M059J (cell line): ENCODE data around the gene LPCAT1. TPM values are rescaled to one million over a fixed set of nuclear protein-coding genes. Genes with fewer than 3 reads are reported as not detected.
"Not testable (repeated sequence)": the region's sequence is repeated elsewhere in the genome, so short reads cannot be mapped to it uniquely, and the experiment has no call there.

Source experiments
- DNase-seq: peaks from one replicate; pipeline ENCODE4 v3.0.0-alpha.2; 2012; ENCODE audit warnings: low read depth
- total RNA-seq: library from RNA; depleted of rRNA; stranded (reverse); fragments of >200 nt; shearing (Covaris generic); gene quantifications from 2 replicates; pipeline ENCODE4 v1.2.3, GENCODE V29; 2014

The LPCAT1 gene
- total RNA-seq, 1 experiment from 2014 or later: 41.1 TPM

GRCh38 chr5:1466631-1467265, 57.0 kb downstream of the LPCAT1 start:
- DNase-seq: no peak

- no peak for DNase-seq
These were observed 57.7 kb downstream of the LPCAT1 start for GRCh38 chr5:1465966-1466471.

- no peak for DNase-seq
These were observed 58.6 kb downstream of the LPCAT1 start for GRCh38 chr5:1465117-1465516.

- no peak for DNase-seq
These were observed 59.2 kb downstream of the LPCAT1 start for GRCh38 chr5:1464511-1464910.

- DNase-seq: no peak
These were observed 59.7 kb downstream of the LPCAT1 start for GRCh38 chr5:1464096-1464446.

GRCh38 chr5:1463326-1464095, 60.2 kb downstream of the LPCAT1 start:
- no peak for DNase-seq

- no peak for DNase-seq
These were observed 61.4 kb downstream of the LPCAT1 start for GRCh38 chr5:1462358-1462757.

GRCh38 chr5:1461396-1461795, 62.4 kb downstream of the LPCAT1 start:
- DNase-seq: no peak

- DNase-seq: no peak
These were observed 63.6 kb downstream of the LPCAT1 start for GRCh38 chr5:1460054-1460682.

GRCh38 chr5:1459435-1459834, 64.3 kb downstream of the LPCAT1 start:
- DNase-seq: not testable (repeated sequence)

GRCh38 chr5:1456110-1456881, 67.5 kb downstream of the LPCAT1 start:
- DNase-seq: not testable (repeated sequence)

GRCh38 chr5:1453613-1454012, 70.1 kb downstream of the LPCAT1 start:
- DNase-seq: no peak

GRCh38 chr5:1449081-1449630, 74.6 kb downstream of the LPCAT1 start:
- no peak for DNase-seq

GRCh38 chr5:1448511-1449011, 75.2 kb downstream of the LPCAT1 start:
- peak; percentile 9 for DNase-seq

- no peak for DNase-seq
These were observed 75.9 kb downstream of the LPCAT1 start for GRCh38 chr5:1447671-1448361.

GRCh38 chr5:1446602-1447343, 77.0 kb downstream of the LPCAT1 start:
- no peak for DNase-seq

GRCh38 chr5:1445689-1446601, 77.8 kb downstream of the LPCAT1 start:
- no peak for DNase-seq

GRCh38 chr5:1445313-1445688, 78.5 kb downstream of the LPCAT1 start, which contains the start of gene SLC6A3:
TSS of gene SLC6A3 (minus strand) at chr5:1445440. CDS start at chr5:1443197, 2,243 bp downstream.
- DNase-seq: no peak
